Fibroblast of lung (primary cell): ENCODE results near the gene SEC61A2. TPM values are rescaled to one million over a fixed set of nuclear protein-coding genes. Genes with fewer than 3 reads are reported as not detected.

Experiments
- DNase-seq, 2 donors: peaks; one replicate each; pipeline versions ENCODE4 v3.0.0 to v3.0.0-alpha.2; 2010; ENCODE audit warnings: low read depth in 2 of 2
- H2AFZ ChIP-seq: 2 replicates; pipeline ENCODE4 v1.5.1; 2012; ENCODE audit warnings: low read length, control low read depth, inconsistent platforms
- H3K27ac ChIP-seq: 2 replicates; pipeline ENCODE4 v1.5.1; 2011; ENCODE audit warnings: low read length, control low read depth; ENCODE audit not compliant: insufficient read depth
- H3K27me3 ChIP-seq: 2 replicates; pipeline ENCODE4 v1.5.1; 2011; ENCODE audit warnings: mild to moderate bottlenecking, low read length; ENCODE audit not compliant: control insufficient read depth, insufficient read depth
- H3K36me3 ChIP-seq: 2 replicates; pipeline ENCODE4 v1.5.1; 2011; ENCODE audit warnings: low read length; ENCODE audit not compliant: control insufficient read depth, insufficient read depth
- H3K4me1 ChIP-seq: 2 replicates; pipeline ENCODE4 v1.5.1; 2011; ENCODE audit warnings: low read length; ENCODE audit not compliant: control insufficient read depth, insufficient read depth; ENCODE audit errors: extremely low read depth
- H3K4me2 ChIP-seq: 2 replicates; pipeline ENCODE4 v1.5.1; 2011; ENCODE audit warnings: low read length, control low read depth; ENCODE audit not compliant: insufficient read depth; ENCODE audit errors: extremely low read depth
- H3K4me3 ChIP-seq, 4 experiments: fragments of 200-600 bp in 1 of 4; sonication (generic) in 1 of 4; replicated peaks in 1 of 4; 2 replicates each; pipeline ENCODE4 v1.5.1; 2011 to 2016; ENCODE audit warnings: low read length in 4 of 4, low read depth in 3 of 4, mild to moderate bottlenecking in 3 of 4, control low read depth in 2 of 4, inconsistent platforms in 1 of 4, mixed read lengths in 1 of 4; ENCODE audit not compliant: insufficient read depth in 1 of 4; ENCODE audit errors: control extremely low read depth in 1 of 4
- H3K79me2 ChIP-seq: 2 replicates; pipeline ENCODE4 v1.5.1; 2012; ENCODE audit warnings: mild to moderate bottlenecking, low read length, inconsistent platforms; ENCODE audit not compliant: control insufficient read depth, insufficient read depth
- H3K9ac ChIP-seq: 2 replicates; pipeline ENCODE4 v1.5.1; 2011; ENCODE audit warnings: mild to moderate bottlenecking, low read length, control low read depth; ENCODE audit not compliant: insufficient read depth
- H3K9me3 ChIP-seq: 2 replicates; pipeline ENCODE4 v1.5.1; 2012; ENCODE audit warnings: low read depth, low read length; ENCODE audit not compliant: control insufficient read depth, insufficient read depth
- H4K20me1 ChIP-seq: 2 replicates; pipeline ENCODE4 v1.5.1; 2011; ENCODE audit warnings: low read length; ENCODE audit not compliant: control insufficient read depth, insufficient read depth; ENCODE audit errors: extremely low read depth
- CTCF ChIP-seq, 2 donors: IDR thresholded peaks in 1 of 2; conservative IDR thresholded peaks in 1 of 2; 1 replicate in 1 of 2; 2 replicates in 1 of 2; pipeline ENCODE4 v1.5.1; 2011 to 2012; ENCODE audit warnings: low read length in 2 of 2, control low read depth in 1 of 2, inconsistent platforms in 1 of 2, low read depth in 1 of 2, mild to moderate bottlenecking in 1 of 2
- EZH2 ChIP-seq: IDR thresholded peaks from 2 replicates; pipeline ENCODE4 v1.5.1; 2012; ENCODE audit warnings: low read length, control low read depth, mild to moderate bottlenecking; ENCODE audit errors: missing control alignments
- polyA plus RNA-seq, 2 donors: library from polyadenylated mRNA; depleted of rRNA in 1 of 2; stranded (reverse) in 1 of 2; unstranded in 1 of 2; fragments of >200 nt; gene quantifications; 2 replicates each; pipeline ENCODE4 v1.2.1, GENCODE V29; 2011 to 2012; ENCODE audit warnings: missing spikeins in 1 of 2
- total RNA-seq: library from RNA; depleted of rRNA; stranded (reverse); fragments of >200 nt; gene quantifications from 2 replicates; pipeline ENCODE4 v1.2.1, GENCODE V29; 2014

Gene SEC61A2
- total and polyA plus RNA-seq, 2 donors (not counting 1 experiment from before 2014, with no cell fraction given): 9.2 to 12.8 TPM

GRCh38 chr10:12214093-12214492 lies 84.6 kb downstream of the SEC61A2 start:
- Histone ChIP-seq H3K36me3 (peaks cover 7% of the 10 kb centered on the region), H3K9me3 (no peaks in the 10 kb centered on the region), H2AFZ (no peak overlapping the region), H3K4me3 (no peak overlapping the region), H3K79me2 (no peaks in the 10 kb centered on the region), H3K4me2 (no peak overlapping the region), H3K27ac (no peak overlapping the region), H3K4me1 (peaks cover 4% of the 10 kb centered on the region), H4K20me1 (no peaks in the 10 kb centered on the region), H3K27me3 (no peaks in the 10 kb centered on the region), H3K9ac (no peak overlapping the region)
- no peak for DNase-seq
- TF ChIP-seq EZH2 (no peak), CTCF (conservative IDR thresholded peaks at IDR 0.05 in 1 of 2, IDR thresholded peaks at IDR 0.05 in 1 of 2; ENCODE audit: low read depth in 1 of 2, low read length in 2 of 2) (no peak)

GRCh38 chr10:12214763-12215218 lies 85.3 kb downstream of the SEC61A2 start:
- Histone ChIP-seq H3K36me3 (peaks cover 7% of the 10 kb centered on the region), H3K27ac (peak overlapping the region; percentile 34), H2AFZ (no peak overlapping the region), H3K79me2 (no peaks in the 10 kb centered on the region), H3K27me3 (no peaks in the 10 kb centered on the region), H3K9ac (no peak overlapping the region), H3K4me2 (no peak overlapping the region), H3K4me3 (no peak overlapping the region), H4K20me1 (no peaks in the 10 kb centered on the region), H3K9me3 (no peaks in the 10 kb centered on the region), H3K4me1 (peaks cover 4% of the 10 kb centered on the region)
- DNase-seq: peak; percentile 47 to 71
- TF ChIP-seq CTCF (conservative IDR thresholded peaks at IDR 0.05 in 1 of 2, IDR thresholded peaks at IDR 0.05 in 1 of 2; ENCODE audit: low read depth in 1 of 2, low read length in 2 of 2): peak; percentile 61 to 62
- TF ChIP-seq EZH2: no peak

Other genes with a start within 250 kb of the SEC61A2 start
- 16.4 and 22.6 TPM in 2 replicates for gene UPF2, start 86.9 kb upstream of the SEC61A2 start, total RNA-seq
- 17.0 and 20.8 TPM in 2 replicates for gene UPF2, start 86.9 kb upstream of the SEC61A2 start, polyA plus RNA-seq
- 20.0 and 23.1 TPM in 2 replicates for gene DHTKD1, start 60.7 kb upstream of the SEC61A2 start, total RNA-seq
- gene DHTKD1, start 60.7 kb upstream of the SEC61A2 start, polyA plus RNA-seq: 20.5 and 27.4 TPM in 2 replicates
- gene NUDT5, start 66.2 kb downstream of the SEC61A2 start, total RNA-seq: 58.0 and 58.8 TPM in 2 replicates
- gene NUDT5, start 66.2 kb downstream of the SEC61A2 start, polyA plus RNA-seq: 69.4 and 89.1 TPM in 2 replicates
- gene CDC123, start 66.5 kb downstream of the SEC61A2 start, total RNA-seq: 138 and 144 TPM in 2 replicates
- gene CDC123, start 66.5 kb downstream of the SEC61A2 start, polyA plus RNA-seq: 172 and 225 TPM in 2 replicates
- 1.5 and 2.3 TPM in 2 replicates for gene CAMK1D, start 219.9 kb downstream of the SEC61A2 start, total RNA-seq
- gene CAMK1D, start 219.9 kb downstream of the SEC61A2 start, polyA plus RNA-seq: 1.5 and 2.3 TPM in 2 replicates